H9 (cell line): ENCODE measurements around the gene CCDC63. TPM values are rescaled to one million over a fixed set of nuclear protein-coding genes. Genes with fewer than 3 reads are reported as not detected.

Experiments
- DNase-seq: peaks from one replicate; pipeline ENCODE4 v3.0.0-alpha.2; 2017
- H2AFZ ChIP-seq: one replicate; pipeline ENCODE4 v1.6.1; 2013; ENCODE audit warnings: mild to moderate bottlenecking, low read length, control low read depth, moderate library complexity
- H2AK5ac ChIP-seq: 2 replicates; pipeline ENCODE4 v1.6.1; 2013; ENCODE audit warnings: low read length, control low read depth, mixed read lengths; ENCODE audit not compliant: insufficient read length
- H2BK120ac ChIP-seq: one replicate; pipeline ENCODE4 v1.6.1; 2013; ENCODE audit warnings: low read depth, mild to moderate bottlenecking, low read length, control low read depth, inconsistent platforms; ENCODE audit not compliant: poor library complexity, severe bottlenecking
- H2BK12ac ChIP-seq: 2 replicates; pipeline ENCODE4 v1.6.1; 2013; ENCODE audit warnings: low read length, control low read depth, mixed read lengths, low read depth; ENCODE audit not compliant: insufficient read length
- H2BK15ac ChIP-seq: 2 replicates; pipeline ENCODE4 v1.6.1; 2013; ENCODE audit warnings: low read depth, low read length, control low read depth
- H2BK20ac ChIP-seq: one replicate; pipeline ENCODE4 v1.6.1; 2013; ENCODE audit warnings: low read depth, mild to moderate bottlenecking, low read length, control low read depth, inconsistent platforms; ENCODE audit not compliant: poor library complexity, severe bottlenecking
- H2BK5ac ChIP-seq: 2 replicates; pipeline ENCODE4 v1.6.1; 2013; ENCODE audit warnings: low read length, control low read depth, mixed read lengths; ENCODE audit not compliant: insufficient read length
- H3K14ac ChIP-seq: 2 replicates; pipeline ENCODE4 v1.6.1; 2013; ENCODE audit warnings: low read length, control low read depth; ENCODE audit not compliant: insufficient read depth
- H3K18ac ChIP-seq: 2 replicates; pipeline ENCODE4 v1.6.1; 2013; ENCODE audit warnings: low read depth, mild to moderate bottlenecking, mixed read lengths, low read length, control low read depth; ENCODE audit not compliant: insufficient read length
- H3K23ac ChIP-seq: 2 replicates; pipeline ENCODE4 v1.6.1; 2013; ENCODE audit warnings: low read length, control low read depth, mixed read lengths, low read depth; ENCODE audit not compliant: insufficient read length
- H3K23me2 ChIP-seq: 2 replicates; pipeline ENCODE4 v1.6.1; 2013; ENCODE audit warnings: low read depth, mild to moderate bottlenecking, mixed read lengths, low read length, control low read depth; ENCODE audit not compliant: insufficient read length, poor library complexity, severe bottlenecking
- H3K27ac ChIP-seq: 2 replicates; pipeline ENCODE4 v1.5.1; 2013; ENCODE audit warnings: low read length, control low read depth, mixed read lengths, low read depth; ENCODE audit not compliant: insufficient read length
- H3K27me3 ChIP-seq: 2 replicates; pipeline ENCODE4 v1.6.1; 2013; ENCODE audit warnings: low read length, control low read depth, inconsistent platforms; ENCODE audit not compliant: insufficient read depth
- H3K4ac ChIP-seq: 2 replicates; pipeline ENCODE4 v1.6.1; 2013; ENCODE audit warnings: low read depth, mild to moderate bottlenecking, control low read depth, inconsistent platforms, low read length, moderate library complexity
- H3K4me1 ChIP-seq: 2 replicates; pipeline ENCODE4 v1.6.1; 2013; ENCODE audit warnings: low read length, control low read depth, inconsistent platforms; ENCODE audit not compliant: insufficient read depth
- H3K4me2 ChIP-seq: 2 replicates; pipeline ENCODE4 v1.6.1; 2013; ENCODE audit warnings: low read length, control low read depth, mixed read lengths; ENCODE audit not compliant: insufficient read length, insufficient read depth
- H3K56ac ChIP-seq: 2 replicates; pipeline ENCODE4 v1.6.1; 2013; ENCODE audit warnings: low read depth, mild to moderate bottlenecking, mixed read lengths, low read length, control low read depth; ENCODE audit not compliant: insufficient read length
- H3K79me1 ChIP-seq: 2 replicates; pipeline ENCODE4 v1.6.1; 2013; ENCODE audit warnings: low read depth, mild to moderate bottlenecking, moderate library complexity, low read length, control low read depth, inconsistent platforms; ENCODE audit not compliant: insufficient read depth, poor library complexity, severe bottlenecking
- H3K79me2 ChIP-seq: 2 replicates; pipeline ENCODE4 v1.6.1; 2013; ENCODE audit warnings: low read length, control low read depth, inconsistent platforms; ENCODE audit not compliant: insufficient read depth
- H3K9ac ChIP-seq: 2 replicates; pipeline ENCODE4 v1.6.1; 2013; ENCODE audit warnings: low read length, control low read depth, mixed read lengths; ENCODE audit not compliant: insufficient read length; ENCODE audit errors: extremely low read depth
- H3K9me3 ChIP-seq: one replicate; pipeline ENCODE4 v1.6.1; 2013; ENCODE audit warnings: low read depth, low read length, inconsistent platforms; ENCODE audit not compliant: control insufficient read depth
- H3T11ph ChIP-seq: one replicate; pipeline ENCODE4 v1.6.1; 2013; ENCODE audit warnings: mild to moderate bottlenecking, low read length, control low read depth, inconsistent platforms
- H4K20me1 ChIP-seq: one replicate; pipeline ENCODE4 v1.6.1; 2013; ENCODE audit not compliant: control insufficient read depth, insufficient read length, insufficient read depth
- H4K5ac ChIP-seq: 2 replicates; pipeline ENCODE4 v1.6.1; 2013; ENCODE audit warnings: low read depth, mild to moderate bottlenecking, mixed read lengths, low read length, control low read depth; ENCODE audit not compliant: insufficient read length
- H4K8ac ChIP-seq: replicated peaks from 2 replicates; pipeline ENCODE4 v1.6.1; 2013; ENCODE audit warnings: low read length, control low read depth, mixed read lengths, low read depth; ENCODE audit not compliant: insufficient read length
- H4K91ac ChIP-seq: 2 replicates; pipeline ENCODE4 v1.6.1; 2013; ENCODE audit warnings: low read depth, mild to moderate bottlenecking, moderate library complexity, mixed read lengths, low read length, control low read depth; ENCODE audit not compliant: insufficient read length
- H3K27ac Mint-ChIP-seq, 3 experiments: 2 replicates in 2 of 3; 3 replicates in 1 of 3; pipeline ENCODE4 v1.8.0; 2020 to 2021; ENCODE audit warnings: mixed read lengths in 3 of 3, mild to moderate bottlenecking in 1 of 3, moderate library complexity in 1 of 3
- H3K27me3 Mint-ChIP-seq: 2 replicates; pipeline ENCODE4 v1.8.0; 2021; ENCODE audit warnings: low read depth, mild to moderate bottlenecking, moderate library complexity, mixed read lengths
- H3K36me3 Mint-ChIP-seq, 3 experiments: 2 replicates in 2 of 3; 3 replicates in 1 of 3; pipeline ENCODE4 v1.8.0; 2020 to 2021; ENCODE audit warnings: low read depth in 3 of 3, mixed read lengths in 3 of 3; ENCODE audit not compliant: insufficient read depth in 1 of 3
- H3K4me1 Mint-ChIP-seq, 2 experiments: 2 replicates each; pipeline ENCODE4 v1.8.0; 2020; ENCODE audit warnings: mixed read lengths in 2 of 2
- H3K4me3 Mint-ChIP-seq, 2 experiments: 2 replicates in 1 of 2; 3 replicates in 1 of 2; pipeline ENCODE4 v1.8.0; 2020 to 2021; ENCODE audit warnings: mild to moderate bottlenecking in 2 of 2, mixed read lengths in 2 of 2, moderate library complexity in 1 of 2
- H3K9me3 Mint-ChIP-seq, 2 experiments: 2 replicates in 1 of 2; 3 replicates in 1 of 2; pipeline ENCODE4 v1.8.0; 2020; ENCODE audit warnings: mild to moderate bottlenecking in 2 of 2, mixed read lengths in 2 of 2, moderate library complexity in 1 of 2
- CTCF ChIP-seq: fragments of 200-600 bp; sonication (generic); conservative IDR thresholded peaks from 3 replicates; pipeline ENCODE4 v1.8.0; 2021; ENCODE audit warnings: antibody characterized with exemption, mild to moderate bottlenecking
- WGBS: extraction: QIAGEN DNeasy Blood & Tissue Kit; methylation state at CpG from one replicate; pipeline ENCODE4 v1.1.7; 2013; ENCODE audit warnings: missing lambda C conversion rate, low lambda C conversion rate, mixed read lengths; ENCODE audit not compliant: insufficient read length; ENCODE audit errors: extremely low coverage; 5-methylcytosine and 5-hydroxymethylcytosine counted together
- total RNA-seq: library from RNA; stranded (reverse); gene quantifications from 2 replicates; pipeline ENCODE4 v1.2.1, GENCODE V29; 2021

CCDC63 gene
- total RNA-seq, 1 experiment from 2014 or later, result 0.77 TPM

GRCh38 chr12:110850762-110851161 lies 4.0 kb downstream of the CCDC63 start:
- Histone ChIP-seq H3K9ac (no peak overlapping the region), H2AFZ (no peak overlapping the region), H3K27ac (no peak overlapping the region), H3K4ac (no peak overlapping the region), H3K79me2 (no peaks in the 10 kb centered on the region), H3T11ph (no peak overlapping the region), H2BK15ac (no peak overlapping the region), H3K14ac (no peak overlapping the region), H2BK20ac (no peak overlapping the region), H4K5ac (no peak overlapping the region), H4K91ac (no peak overlapping the region), H3K23ac (no peak overlapping the region), H3K9me3 (no peaks in the 10 kb centered on the region), H2BK120ac (no peak overlapping the region), H2AK5ac (no peak overlapping the region), H3K18ac (no peak overlapping the region), H4K20me1 (no peaks in the 10 kb centered on the region), H3K23me2 (no peaks in the 10 kb centered on the region), H3K4me2 (no peak overlapping the region), H3K27me3 (no peaks in the 10 kb centered on the region; the same call in 1 of the 2 replicates), H3K4me1 (peaks cover 3% of the 10 kb centered on the region; the same call in 1 of the 2 replicates), H3K56ac (no peak overlapping the region), H2BK5ac (no peak overlapping the region), H3K79me1 (no peaks in the 10 kb centered on the region), H4K8ac (no peak overlapping the region), H2BK12ac (no peak overlapping the region)
- no peaks in the 10 kb centered on the region; a peak in 1 of 5 replicates for H3K9me3 Mint-ChIP-seq
- TF ChIP-seq CTCF, result no peak
- no peak overlapping the region; a peak in 1 of 7 replicates for H3K27ac Mint-ChIP-seq
- no peak for DNase-seq
- H3K4me3 Mint-ChIP-seq, result no peak overlapping the region
- H3K4me1 Mint-ChIP-seq, result peaks cover 28 to 36% of the 10 kb centered on the region in 2 experiments
- H3K27me3 Mint-ChIP-seq, result peaks cover 19% of the 10 kb centered on the region
- H3K36me3 Mint-ChIP-seq, result peaks cover 1 to 5% (median 2%) of the 10 kb centered on the region in 3 experiments; a peak in 3 of 7 replicates
- WGBS, result no CpG with 5 or more reads among the region's 5 CpGs
